Nephron progenitor cell (in vitro differentiated cells): ENCODE data around the gene FBXL13.

Source experiments
- DNase-seq: peaks from one replicate; pipeline ENCODE4 v3.0.0; 2021
- H3K27ac Mint-ChIP-seq: 2 replicates; pipeline ENCODE4 v1.8.0; 2021; ENCODE audit warnings: mild to moderate bottlenecking, moderate library complexity, mixed read lengths
- H3K27me3 Mint-ChIP-seq: 2 replicates; pipeline ENCODE4 v1.8.0; 2021; ENCODE audit warnings: mild to moderate bottlenecking, low read depth, mixed read lengths; ENCODE audit not compliant: poor library complexity
- H3K36me3 Mint-ChIP-seq: 2 replicates; pipeline ENCODE4 v1.8.0; 2021; ENCODE audit warnings: low read depth, mixed read lengths
- H3K4me1 Mint-ChIP-seq: 2 replicates; pipeline ENCODE4 v1.8.0; 2021; ENCODE audit warnings: mixed read lengths
- H3K4me3 Mint-ChIP-seq: 2 replicates; pipeline ENCODE4 v1.8.0; 2021; ENCODE audit warnings: mild to moderate bottlenecking, moderate library complexity, mixed read lengths
- H3K9me3 Mint-ChIP-seq: 2 replicates; pipeline ENCODE4 v1.8.0; 2021; ENCODE audit warnings: mild to moderate bottlenecking, moderate library complexity, mixed read lengths
- CTCF ChIP-seq: fragments of 200-600 bp; sonication (generic); IDR thresholded peaks from 2 replicates; pipeline ENCODE4 v1.5.0; 2021; ENCODE audit warnings: antibody characterized with exemption

The FBXL13 gene

GRCh38 chr7:102942181-102942866 lies 132.3 kb downstream of the FBXL13 start:
- H3K4me3 Mint-ChIP-seq: no peak overlapping the region
- no peak for DNase-seq
- no peaks in the 10 kb centered on the region for H3K9me3 Mint-ChIP-seq
- no peaks in the 10 kb centered on the region for H3K27me3 Mint-ChIP-seq
- H3K36me3 Mint-ChIP-seq: peaks cover 4% of the 10 kb centered on the region
- peaks cover 24% of the 10 kb centered on the region for H3K4me1 Mint-ChIP-seq
- no peak for TF ChIP-seq CTCF
- no peak overlapping the region for H3K27ac Mint-ChIP-seq

- Mint-ChIP-seq H3K4me3 (no peak overlapping the region), H3K9me3 (no peaks in the 10 kb centered on the region), H3K36me3 (peaks cover 4% of the 10 kb centered on the region), H3K27ac (no peak overlapping the region), H3K4me1 (peaks cover 43% of the 10 kb centered on the region), H3K27me3 (no peaks in the 10 kb centered on the region)
- no peak for DNase-seq
- TF ChIP-seq CTCF: no peak
These were observed 135.9 kb downstream of the FBXL13 start for GRCh38 chr7:102938679-102939078.

- Mint-ChIP-seq H3K4me3 (no peak overlapping the region), H3K27ac (no peak overlapping the region), H3K9me3 (no peaks in the 10 kb centered on the region), H3K36me3 (no peaks in the 10 kb centered on the region), H3K27me3 (no peaks in the 10 kb centered on the region), H3K4me1 (peaks cover 26% of the 10 kb centered on the region)
- no peak for DNase-seq
- no peak for TF ChIP-seq CTCF
These were observed 139.0 kb downstream of the FBXL13 start for GRCh38 chr7:102935450-102936115.

- no peaks in the 10 kb centered on the region for H3K27me3 Mint-ChIP-seq
- DNase-seq: no peak
- H3K9me3 Mint-ChIP-seq: no peaks in the 10 kb centered on the region
- no peak overlapping the region for H3K4me3 Mint-ChIP-seq
- no peaks in the 10 kb centered on the region for H3K36me3 Mint-ChIP-seq
- H3K4me1 Mint-ChIP-seq: peaks cover 26% of the 10 kb centered on the region
- H3K27ac Mint-ChIP-seq: no peak overlapping the region
- no peak for TF ChIP-seq CTCF
These were observed 139.9 kb downstream of the FBXL13 start for GRCh38 chr7:102934701-102935100.

- Mint-ChIP-seq H3K4me3 (no peak overlapping the region), H3K9me3 (no peaks in the 10 kb centered on the region), H3K27me3 (no peaks in the 10 kb centered on the region), H3K36me3 (no peaks in the 10 kb centered on the region), H3K27ac (no peak overlapping the region), H3K4me1 (peaks cover 26% of the 10 kb centered on the region)
- no peak for TF ChIP-seq CTCF
- no peak for DNase-seq
These were observed 140.4 kb downstream of the FBXL13 start for GRCh38 chr7:102934239-102934638.

GRCh38 chr7:102933763-102934162 lies 140.8 kb downstream of the FBXL13 start:
- Mint-ChIP-seq H3K27me3 (no peaks in the 10 kb centered on the region), H3K4me1 (peaks cover 26% of the 10 kb centered on the region), H3K4me3 (peak overlapping the region; percentile 28), H3K27ac (peak overlapping the region; percentile 80), H3K9me3 (no peaks in the 10 kb centered on the region), H3K36me3 (no peaks in the 10 kb centered on the region)
- no peak for TF ChIP-seq CTCF
- peak; percentile 36 for DNase-seq
